Measurements from ENCODE around the gene PPP2R2C. TPM values are rescaled to one million over a fixed set of nuclear protein-coding genes. Genes with fewer than 3 reads are reported as not detected.

PPP2R2C gene
- total RNA-seq, 1 experiment from 2014 or later: not detected

DNA sequence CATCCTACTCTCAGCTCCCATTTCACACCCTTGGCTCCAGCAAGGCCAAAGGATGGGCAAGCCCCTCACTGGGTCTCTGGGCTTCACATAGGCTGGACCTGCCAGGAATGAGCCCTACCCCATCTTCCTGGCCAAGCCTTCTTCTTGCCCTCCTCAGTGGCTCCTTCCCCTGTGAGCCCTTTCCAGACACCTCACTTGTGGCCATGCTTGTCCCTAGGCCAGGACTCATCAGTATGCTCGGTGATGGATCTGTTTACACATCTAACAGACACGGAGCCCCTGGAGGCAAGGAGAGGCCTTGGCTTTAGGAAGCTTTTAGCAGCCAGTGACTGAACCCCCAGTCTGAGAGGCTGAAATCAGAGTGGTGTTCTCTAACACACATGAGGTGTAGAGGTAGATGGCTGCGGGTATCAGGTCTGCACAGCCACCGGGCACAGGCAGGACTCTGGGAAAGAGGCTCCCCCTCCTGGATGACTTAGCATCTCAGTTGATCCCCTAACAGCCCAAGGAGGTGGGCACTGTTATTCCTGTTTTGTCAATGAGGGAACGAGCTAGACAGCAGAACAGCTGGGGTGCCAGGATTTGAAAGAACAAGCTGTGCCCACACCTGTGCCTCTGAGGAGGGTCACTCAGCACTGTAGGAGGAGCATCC, 44.8 kb downstream of the PPP2R2C start:
- POLR2A ChIA-PET: no interaction called here
- Histone ChIP-seq H3K4me3 (ENCODE audit: low read depth, low read length) (no peak overlapping the region), H3K9me3 (no peaks in the 10 kb centered on the region), H3K4me1 (no peaks in the 10 kb centered on the region), H3K36me3 (ENCODE audit: control insufficient read depth, insufficient read depth, low read length) (no peaks in the 10 kb centered on the region), H3K27me3 (replicated peaks; ENCODE audit: control insufficient read depth, insufficient read depth, low read length) (0 out of 2 replicates have a peak, but pooled peaks cover 2% of the 10 kb centered on the region)
- intact Hi-C loops (cut with micrococcal nuclease; ENCODE audit: unreplicated experiment): no loop called here
- no peak for DNase-seq
- Mint-ChIP-seq H3K27ac (ENCODE audit: unreplicated experiment) (no peak overlapping the region), H3K4me1 (ENCODE audit: low read depth, unreplicated experiment) (no peaks in the 10 kb centered on the region), H3K27me3 (ENCODE audit: insufficient read depth, unreplicated experiment) (peaks cover 14% of the 10 kb centered on the region), H3K4me3 (ENCODE audit: unreplicated experiment) (no peak overlapping the region), H3K9me3 (ENCODE audit: unreplicated experiment) (no peaks in the 10 kb centered on the region), H3K36me3 (ENCODE audit: insufficient read depth, unreplicated experiment) (no peaks in the 10 kb centered on the region)
- TF ChIP-seq, protein P1, sequence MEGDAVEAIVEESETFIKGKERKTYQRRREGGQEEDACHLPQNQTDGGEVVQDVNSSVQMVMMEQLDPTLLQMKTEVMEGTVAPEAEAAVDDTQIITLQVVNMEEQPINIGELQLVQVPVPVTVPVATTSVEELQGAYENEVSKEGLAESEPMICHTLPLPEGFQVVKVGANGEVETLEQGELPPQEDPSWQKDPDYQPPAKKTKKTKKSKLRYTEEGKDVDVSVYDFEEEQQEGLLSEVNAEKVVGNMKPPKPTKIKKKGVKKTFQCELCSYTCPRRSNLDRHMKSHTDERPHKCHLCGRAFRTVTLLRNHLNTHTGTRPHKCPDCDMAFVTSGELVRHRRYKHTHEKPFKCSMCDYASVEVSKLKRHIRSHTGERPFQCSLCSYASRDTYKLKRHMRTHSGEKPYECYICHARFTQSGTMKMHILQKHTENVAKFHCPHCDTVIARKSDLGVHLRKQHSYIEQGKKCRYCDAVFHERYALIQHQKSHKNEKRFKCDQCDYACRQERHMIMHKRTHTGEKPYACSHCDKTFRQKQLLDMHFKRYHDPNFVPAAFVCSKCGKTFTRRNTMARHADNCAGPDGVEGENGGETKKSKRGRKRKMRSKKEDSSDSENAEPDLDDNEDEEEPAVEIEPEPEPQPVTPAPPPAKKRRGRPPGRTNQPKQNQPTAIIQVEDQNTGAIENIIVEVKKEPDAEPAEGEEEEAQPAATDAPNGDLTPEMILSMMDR (IDR thresholded peaks at IDR 0.05; ENCODE audit: insufficient read depth in 1 of 2, low read depth in 1 of 2, low read length in 1 of 2, severe bottlenecking in 1 of 2, unreplicated experiment in 1 of 2): no peak
- no TSS peak for BruUV-seq (replicated peaks)
- CTCF ChIA-PET: no interaction called here

DNA sequence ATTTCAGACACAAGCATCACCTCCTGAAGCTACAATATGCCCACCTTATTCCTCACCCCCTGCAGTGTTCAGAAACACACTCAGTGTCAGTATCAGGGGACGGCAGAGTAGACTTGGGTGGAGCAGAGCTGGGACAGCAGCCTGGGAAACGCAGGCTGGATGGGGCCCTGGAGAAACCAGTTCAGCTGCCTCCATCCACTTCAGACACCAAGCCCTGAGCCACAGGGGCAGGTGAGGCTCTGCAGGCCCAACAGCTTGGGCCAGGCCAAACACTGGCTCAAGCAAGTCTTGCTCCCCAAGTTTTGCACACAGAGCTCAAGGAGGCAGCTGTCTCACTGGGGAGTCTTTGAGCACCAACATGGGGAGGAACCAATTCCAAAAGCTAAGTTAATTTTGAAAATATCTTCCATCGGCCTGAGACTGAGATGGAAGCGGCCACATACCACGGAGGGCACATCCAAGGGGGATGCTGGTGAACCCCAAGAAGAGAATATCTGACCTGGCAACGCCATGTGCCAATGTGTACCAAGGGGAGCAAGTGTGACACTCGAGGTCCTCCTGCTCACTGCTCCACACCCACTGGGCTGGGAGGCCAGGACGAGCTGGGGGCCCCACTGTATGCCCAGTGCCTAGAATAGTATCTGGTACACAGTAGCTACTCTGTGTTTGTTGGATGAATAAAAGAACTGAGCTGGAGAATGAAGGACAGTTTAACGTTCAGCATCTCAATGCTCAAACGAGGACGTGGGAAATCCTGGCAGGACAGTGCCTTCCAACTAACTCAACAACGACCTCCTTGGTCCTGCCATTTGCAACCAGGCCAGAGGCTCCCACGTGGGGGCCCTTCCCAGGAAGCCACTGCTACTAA, 45.6 kb downstream of the PPP2R2C start:
- H3K27me3 Mint-ChIP-seq (ENCODE audit: insufficient read depth, unreplicated experiment): peaks cover 10% of the 10 kb centered on the region
- BruUV-seq (replicated peaks): no TSS peak
- H3K4me3 Mint-ChIP-seq (ENCODE audit: unreplicated experiment): no peak overlapping the region
- H3K36me3 ChIP-seq (ENCODE audit: control insufficient read depth, insufficient read depth, low read length): no peaks in the 10 kb centered on the region
- no peaks in the 10 kb centered on the region for H3K9me3 Mint-ChIP-seq (ENCODE audit: unreplicated experiment)
- no peak overlapping the region for H3K4me3 ChIP-seq (ENCODE audit: low read depth, low read length)
- TF ChIP-seq, protein P1 (IDR thresholded peaks at IDR 0.05; ENCODE audit: insufficient read depth in 1 of 2, low read depth in 1 of 2, low read length in 1 of 2, severe bottlenecking in 1 of 2, unreplicated experiment in 1 of 2): no peak
- no peak for DNase-seq
- H3K27ac Mint-ChIP-seq (ENCODE audit: unreplicated experiment): no peak overlapping the region
- no peaks in the 10 kb centered on the region for H3K9me3 ChIP-seq
- no peaks in the 10 kb centered on the region for H3K4me1 Mint-ChIP-seq (ENCODE audit: low read depth, unreplicated experiment)
- 0 out of 2 replicates have a peak, but pooled peaks cover 2% of the 10 kb centered on the region for H3K27me3 ChIP-seq (replicated peaks; ENCODE audit: control insufficient read depth, insufficient read depth, low read length)
- no peaks in the 10 kb centered on the region for H3K4me1 ChIP-seq
- ChIA-PET CTCF (no interaction called here), POLR2A (no interaction called here)
- no peaks in the 10 kb centered on the region for H3K36me3 Mint-ChIP-seq (ENCODE audit: insufficient read depth, unreplicated experiment)
- intact Hi-C loops (cut with micrococcal nuclease; ENCODE audit: unreplicated experiment): no loop called here

DNA sequence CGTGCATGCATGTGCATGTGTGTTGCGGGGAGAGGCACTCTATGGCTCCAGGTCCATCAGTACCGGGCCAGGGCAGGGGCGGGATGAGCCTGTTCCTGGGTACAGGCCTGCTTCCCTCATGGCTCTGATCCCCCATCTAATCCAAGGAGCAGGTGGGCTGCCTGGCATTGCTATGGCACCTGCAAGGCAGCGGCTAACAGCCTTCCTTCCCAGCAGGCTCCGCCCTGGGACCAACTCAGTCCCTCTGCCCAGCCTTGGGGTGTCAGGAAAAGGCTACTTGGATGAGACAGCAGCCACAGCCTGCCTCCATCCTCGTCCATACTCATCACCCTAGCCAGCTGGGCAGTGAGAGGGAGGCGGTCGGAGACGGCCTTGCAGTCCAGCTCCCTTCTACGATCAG, 46.5 kb downstream of the PPP2R2C start:
- intact Hi-C loops (cut with micrococcal nuclease; ENCODE audit: unreplicated experiment): no loop called here
- H3K27me3 Mint-ChIP-seq (ENCODE audit: insufficient read depth, unreplicated experiment): peaks cover 10% of the 10 kb centered on the region
- POLR2A ChIA-PET: no interaction called here
- Histone ChIP-seq H3K4me1 (no peaks in the 10 kb centered on the region), H3K4me3 (ENCODE audit: low read depth, low read length) (no peak overlapping the region), H3K27me3 (replicated peaks; ENCODE audit: control insufficient read depth, insufficient read depth, low read length) (0 out of 2 replicates have a peak, but pooled peaks cover 2% of the 10 kb centered on the region), H3K9me3 (no peaks in the 10 kb centered on the region), H3K36me3 (ENCODE audit: control insufficient read depth, insufficient read depth, low read length) (no peaks in the 10 kb centered on the region)
- H3K4me3 Mint-ChIP-seq (ENCODE audit: unreplicated experiment): no peak overlapping the region
- no peak overlapping the region for H3K27ac Mint-ChIP-seq (ENCODE audit: unreplicated experiment)
- TF ChIP-seq, protein P1 (IDR thresholded peaks at IDR 0.05; ENCODE audit: insufficient read depth in 1 of 2, low read depth in 1 of 2, low read length in 1 of 2, severe bottlenecking in 1 of 2, unreplicated experiment in 1 of 2): no peak
- no peaks in the 10 kb centered on the region for H3K36me3 Mint-ChIP-seq (ENCODE audit: insufficient read depth, unreplicated experiment)
- no peaks in the 10 kb centered on the region for H3K4me1 Mint-ChIP-seq (ENCODE audit: low read depth, unreplicated experiment)
- BruUV-seq (replicated peaks): no TSS peak
- CTCF ChIA-PET: no interaction called here
- H3K9me3 Mint-ChIP-seq (ENCODE audit: unreplicated experiment): no peaks in the 10 kb centered on the region
- no peak for DNase-seq
